GM12878 (cell line): ENCODE data around the gene ZG16B. TPM values are rescaled to one million over a fixed set of nuclear protein-coding genes. Genes with fewer than 3 reads are reported as not detected.

Source experiments
- ATAC-seq: fragments of 200-7000 bp; cut with Tn5 transposase; 3 replicates; pipeline ENCODE4 v1.9.1; 2020; ENCODE audit warnings: mild to moderate bottlenecking, moderate library complexity
- BruUV-seq: library from RNA; stranded (reverse); fragments of 400-500 nt; replicated peaks from 2 replicates; lab custom pipeline; 2021; lab: Mats Ljungman, UMichigan
- CTCF ChIA-PET: fragments of 300-600 bp; sonication (Branson Sonifier 250); formaldehyde crosslinking; extraction: SDS; loops from one replicate; lab custom pipeline; 2021; ENCODE audit warnings: inconsistent platforms; lab: Yijun Ruan, JAX
- POLR2A ChIA-PET: fragments of 350-600 bp; formaldehyde crosslinking; extraction: SDS; loops from one replicate; lab custom pipeline; 2021; ENCODE audit warnings: inconsistent platforms; lab: Charles Lee
- RAD21 ChIA-PET: fragments of 300-600 bp; sonication (Branson Sonifier 250); formaldehyde crosslinking; loops from one replicate; lab custom pipeline; 2023; ENCODE audit warnings: antibody characterized with exemption; ENCODE audit not compliant: unreplicated experiment; lab: Charles Lee
- SMC1A ChIA-PET: fragments of 300-600 bp; sonication (Branson Sonifier 250); formaldehyde crosslinking; loops from one replicate; lab custom pipeline; 2023; ENCODE audit not compliant: unreplicated experiment, uncharacterized antibody; lab: Charles Lee
- DNase-seq: peaks from one replicate; pipeline ENCODE4 v3.0.0-alpha.2; 2011; ENCODE audit warnings: low read depth, low spot score
- FAIRE-seq: peaks from 3 replicates; lab custom pipeline; 2011; peaks lifted over from hg19 to GRCh38; lab: Jason Lieb, UNC
- H2AFZ ChIP-seq: 2 replicates; pipeline ENCODE4 v1.6.0; 2011; ENCODE audit warnings: low read depth, low read length, control low read depth; ENCODE audit not compliant: control insufficient read depth
- H3K27ac ChIP-seq: 2 replicates; pipeline ENCODE4 v1.5.1; 2011; ENCODE audit warnings: control low read depth; ENCODE audit not compliant: control insufficient read depth, insufficient read depth
- H3K27me3 ChIP-seq, 2 experiments: replicated peaks in 1 of 2; 2 replicates each; pipeline versions ENCODE4 v1.6.0 to v1.6.1; 2011; ENCODE audit warnings: low read length in 1 of 2; ENCODE audit not compliant: control insufficient read depth in 2 of 2, insufficient read depth in 2 of 2
- H3K36me3 ChIP-seq, 2 experiments: 2 replicates each; pipeline ENCODE4 v1.5.1; 2011; ENCODE audit warnings: low read length in 1 of 2; ENCODE audit not compliant: control insufficient read depth in 2 of 2, insufficient read depth in 2 of 2
- H3K4me1 ChIP-seq: 2 replicates; pipeline ENCODE4 v1.6.1; 2011; ENCODE audit warnings: mild to moderate bottlenecking, low read length, moderate library complexity, mixed read lengths; ENCODE audit not compliant: control insufficient read depth, insufficient read depth
- H3K4me2 ChIP-seq: 2 replicates; pipeline ENCODE4 v1.6.0; 2011; ENCODE audit warnings: control low read depth; ENCODE audit not compliant: control insufficient read depth, insufficient read depth
- H3K4me3 ChIP-seq: fragments of 200-600 bp; sonication (generic); 2 replicates; pipeline ENCODE4 v1.5.1; 2016
- H3K79me2 ChIP-seq: 2 replicates; pipeline ENCODE4 v1.6.0; 2011; ENCODE audit warnings: low read length; ENCODE audit not compliant: control insufficient read depth, insufficient read depth
- H3K9ac ChIP-seq: 2 replicates; pipeline ENCODE4 v1.8.0; 2011; ENCODE audit warnings: low read length, control low read depth, mixed read lengths; ENCODE audit not compliant: control insufficient read depth, insufficient read depth
- H3K9me3 ChIP-seq: replicated peaks from 3 replicates; pipeline ENCODE4 v1.5.1; 2011; ENCODE audit warnings: mild to moderate bottlenecking, low read length; ENCODE audit not compliant: control insufficient read depth, insufficient read depth
- H4K20me1 ChIP-seq: 2 replicates; pipeline ENCODE4 v1.6.0; 2011; ENCODE audit not compliant: control insufficient read depth, insufficient read depth
- JUNB ChIP-seq: IDR thresholded peaks from 2 replicates; pipeline ENCODE4 v1.6.1; 2016; ENCODE audit warnings: antibody characterized with exemption, mild to moderate bottlenecking
- MYB ChIP-seq: fragments of 150-350 bp; IDR thresholded peaks from 2 replicates; pipeline ENCODE4 v1.6.1; 2014; ENCODE audit warnings: mild to moderate bottlenecking, low read depth, low read length, borderline replicate concordance
- PAX5 ChIP-seq: IDR thresholded peaks from 2 replicates; pipeline ENCODE4 v1.6.1; 2011; ENCODE audit warnings: low read depth, low read length, borderline replicate concordance
- SMAD1 ChIP-seq: fragments of 450-650 bp; IDR thresholded peaks from 2 replicates; pipeline ENCODE4 v1.6.1; 2018; ENCODE audit warnings: mild to moderate bottlenecking, low read depth; ENCODE audit not compliant: partially characterized antibody
- ZNF24 ChIP-seq: fragments of 450-650 bp; IDR thresholded peaks from 2 replicates; pipeline ENCODE4 v1.6.1; 2017; ENCODE audit warnings: antibody characterized with exemption, mild to moderate bottlenecking
- WGBS: methylation state at CpG from one replicate; pipeline ENCODE4 v1.1.6; 2016; ENCODE audit warnings: low lambda C conversion rate; ENCODE audit not compliant: insufficient replicate concordance, insufficient coverage; ENCODE audit errors: missing lambda C conversion rate; 5-methylcytosine and 5-hydroxymethylcytosine counted together
- in situ Hi-C: fragments of 300-500 bp; cut with MboI; formaldehyde crosslinking; loops from 9 replicates; pipeline ENCODE4 v1.14.3; 2018; ENCODE audit warnings: mixed read lengths
- intact Hi-C: fragments of 100-400 bp; cut with micrococcal nuclease; formaldehyde crosslinking; loops from one replicate; pipeline ENCODE4 v1.14.2; 2022; ENCODE audit not compliant: unreplicated experiment
- polyA plus RNA-seq, 11 experiments: library from polyadenylated mRNA; depleted of rRNA in 4 of 11; unstranded in 6 of 11; stranded (reverse) in 5 of 11; fragments of >200 nt; fragmentation: Nextera tagmentation in 4 of 11; fragmentation: Illumina TruSeq in 1 of 11; extraction: Ambion mirVana in 4 of 11; extraction: Trizol in 1 of 11; gene quantifications; 1 replicate in 1 of 11; 2 replicates in 10 of 11; pipeline versions ENCODE4 v1.2.1 to v1.2.3, GENCODE V29; 2011 to 2016; ENCODE audit warnings: inconsistent platforms in 2 of 11, missing spikeins in 2 of 11, low read depth in 1 of 11
- total RNA-seq, 4 experiments: library from RNA; depleted of rRNA in 3 of 4; stranded (reverse); fragments of >200 nt in 3 of 4; fragmentation: Illumina TruSeq in 1 of 4; extraction: Trizol in 1 of 4; gene quantifications; 2 replicates each; pipeline versions ENCODE4 v1.2.1 to v1.2.3, GENCODE V29; 2013 to 2021
- TF ChIP-seq, protein P1 (sequence below): IDR thresholded peaks from 2 replicates; pipeline ENCODE4 v1.6.1; 2012; ENCODE audit warnings: low read depth, low read length, improper control_type of control experiment
- TF ChIP-seq, protein P2 (sequence below): fragments of 450-650 bp; conservative IDR thresholded peaks from 2 replicates; pipeline ENCODE4 v1.6.1; 2017; ENCODE audit warnings: mild to moderate bottlenecking, moderate library complexity
- TF ChIP-seq, protein P3 (sequence below): IDR thresholded peaks from 2 replicates; pipeline ENCODE4 v1.6.1; 2011; ENCODE audit warnings: mild to moderate bottlenecking, low read depth, low read length, moderate library complexity; ENCODE audit not compliant: insufficient replicate concordance
- TF ChIP-seq, protein P4 (sequence below): IDR thresholded peaks from 2 replicates; pipeline ENCODE4 v1.6.1; 2012; ENCODE audit warnings: improper control_type of control experiment, low read depth, low read length; ENCODE audit not compliant: insufficient replicate concordance

The ZG16B gene
- total and polyA plus RNA-seq, 10 of the 15 experiments (the other 5 are each of a cell fraction or from before 2014, with no cell fraction given), result 1.00 to 11.6 (median 5.8) TPM

DNA sequence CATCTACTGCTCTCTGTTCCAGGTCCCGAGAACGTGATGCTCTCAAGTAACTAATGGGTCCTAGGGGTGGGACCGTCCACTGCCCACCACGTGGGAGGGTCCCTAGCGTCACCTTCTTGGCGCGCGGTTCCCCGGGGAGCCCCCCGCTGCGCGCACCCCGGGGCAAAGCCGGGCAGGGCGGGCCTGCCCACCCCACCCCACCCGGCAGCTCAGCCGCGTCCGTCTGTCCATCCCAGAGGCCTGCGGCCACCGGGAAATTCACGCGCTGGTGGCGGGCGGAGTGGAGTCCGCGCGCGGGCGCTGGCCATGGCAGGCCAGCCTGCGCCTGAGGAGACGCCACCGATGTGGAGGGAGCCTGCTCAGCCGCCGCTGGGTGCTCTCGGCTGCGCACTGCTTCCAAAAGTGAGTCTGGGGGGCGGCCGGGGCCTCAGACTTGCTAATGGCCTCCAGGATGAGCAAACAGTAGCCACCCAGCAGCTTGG is 31.3 kb upstream of the ZG16B start:
- no TSS peak for BruUV-seq
- no peak overlapping the region for H3K4me2 ChIP-seq
- no peak overlapping the region for H3K4me3 ChIP-seq
- in situ Hi-C loops, result no loop called here
- CTCF ChIA-PET, result no interaction called here
- H3K9me3 ChIP-seq, result no peaks in the 10 kb centered on the region
- TF ChIP-seq, protein P1, sequence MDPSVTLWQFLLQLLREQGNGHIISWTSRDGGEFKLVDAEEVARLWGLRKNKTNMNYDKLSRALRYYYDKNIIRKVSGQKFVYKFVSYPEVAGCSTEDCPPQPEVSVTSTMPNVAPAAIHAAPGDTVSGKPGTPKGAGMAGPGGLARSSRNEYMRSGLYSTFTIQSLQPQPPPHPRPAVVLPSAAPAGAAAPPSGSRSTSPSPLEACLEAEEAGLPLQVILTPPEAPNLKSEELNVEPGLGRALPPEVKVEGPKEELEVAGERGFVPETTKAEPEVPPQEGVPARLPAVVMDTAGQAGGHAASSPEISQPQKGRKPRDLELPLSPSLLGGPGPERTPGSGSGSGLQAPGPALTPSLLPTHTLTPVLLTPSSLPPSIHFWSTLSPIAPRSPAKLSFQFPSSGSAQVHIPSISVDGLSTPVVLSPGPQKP, result no peak
- TF ChIP-seq, protein P2, sequence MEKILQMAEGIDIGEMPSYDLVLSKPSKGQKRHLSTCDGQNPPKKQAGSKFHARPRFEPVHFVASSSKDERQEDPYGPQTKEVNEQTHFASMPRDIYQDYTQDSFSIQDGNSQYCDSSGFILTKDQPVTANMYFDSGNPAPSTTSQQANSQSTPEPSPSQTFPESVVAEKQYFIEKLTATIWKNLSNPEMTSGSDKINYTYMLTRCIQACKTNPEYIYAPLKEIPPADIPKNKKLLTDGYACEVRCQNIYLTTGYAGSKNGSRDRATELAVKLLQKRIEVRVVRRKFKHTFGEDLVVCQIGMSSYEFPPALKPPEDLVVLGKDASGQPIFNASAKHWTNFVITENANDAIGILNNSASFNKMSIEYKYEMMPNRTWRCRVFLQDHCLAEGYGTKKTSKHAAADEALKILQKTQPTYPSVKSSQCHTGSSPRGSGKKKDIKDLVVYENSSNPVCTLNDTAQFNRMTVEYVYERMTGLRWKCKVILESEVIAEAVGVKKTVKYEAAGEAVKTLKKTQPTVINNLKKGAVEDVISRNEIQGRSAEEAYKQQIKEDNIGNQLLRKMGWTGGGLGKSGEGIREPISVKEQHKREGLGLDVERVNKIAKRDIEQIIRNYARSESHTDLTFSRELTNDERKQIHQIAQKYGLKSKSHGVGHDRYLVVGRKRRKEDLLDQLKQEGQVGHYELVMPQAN, result no peak
- no peak for TF ChIP-seq JUNB
- no peak for TF ChIP-seq MYB
- no peak for TF ChIP-seq SMAD1
- no peak for TF ChIP-seq ZNF24
- TF ChIP-seq, protein P3, sequence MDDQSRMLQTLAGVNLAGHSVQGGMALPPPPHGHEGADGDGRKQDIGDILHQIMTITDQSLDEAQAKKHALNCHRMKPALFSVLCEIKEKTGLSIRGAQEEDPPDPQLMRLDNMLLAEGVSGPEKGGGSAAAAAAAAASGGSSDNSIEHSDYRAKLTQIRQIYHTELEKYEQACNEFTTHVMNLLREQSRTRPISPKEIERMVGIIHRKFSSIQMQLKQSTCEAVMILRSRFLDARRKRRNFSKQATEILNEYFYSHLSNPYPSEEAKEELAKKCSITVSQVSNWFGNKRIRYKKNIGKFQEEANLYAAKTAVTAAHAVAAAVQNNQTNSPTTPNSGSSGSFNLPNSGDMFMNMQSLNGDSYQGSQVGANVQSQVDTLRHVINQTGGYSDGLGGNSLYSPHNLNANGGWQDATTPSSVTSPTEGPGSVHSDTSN, result no peak
- no peak for TF ChIP-seq PAX5
- TF ChIP-seq, protein P4, sequence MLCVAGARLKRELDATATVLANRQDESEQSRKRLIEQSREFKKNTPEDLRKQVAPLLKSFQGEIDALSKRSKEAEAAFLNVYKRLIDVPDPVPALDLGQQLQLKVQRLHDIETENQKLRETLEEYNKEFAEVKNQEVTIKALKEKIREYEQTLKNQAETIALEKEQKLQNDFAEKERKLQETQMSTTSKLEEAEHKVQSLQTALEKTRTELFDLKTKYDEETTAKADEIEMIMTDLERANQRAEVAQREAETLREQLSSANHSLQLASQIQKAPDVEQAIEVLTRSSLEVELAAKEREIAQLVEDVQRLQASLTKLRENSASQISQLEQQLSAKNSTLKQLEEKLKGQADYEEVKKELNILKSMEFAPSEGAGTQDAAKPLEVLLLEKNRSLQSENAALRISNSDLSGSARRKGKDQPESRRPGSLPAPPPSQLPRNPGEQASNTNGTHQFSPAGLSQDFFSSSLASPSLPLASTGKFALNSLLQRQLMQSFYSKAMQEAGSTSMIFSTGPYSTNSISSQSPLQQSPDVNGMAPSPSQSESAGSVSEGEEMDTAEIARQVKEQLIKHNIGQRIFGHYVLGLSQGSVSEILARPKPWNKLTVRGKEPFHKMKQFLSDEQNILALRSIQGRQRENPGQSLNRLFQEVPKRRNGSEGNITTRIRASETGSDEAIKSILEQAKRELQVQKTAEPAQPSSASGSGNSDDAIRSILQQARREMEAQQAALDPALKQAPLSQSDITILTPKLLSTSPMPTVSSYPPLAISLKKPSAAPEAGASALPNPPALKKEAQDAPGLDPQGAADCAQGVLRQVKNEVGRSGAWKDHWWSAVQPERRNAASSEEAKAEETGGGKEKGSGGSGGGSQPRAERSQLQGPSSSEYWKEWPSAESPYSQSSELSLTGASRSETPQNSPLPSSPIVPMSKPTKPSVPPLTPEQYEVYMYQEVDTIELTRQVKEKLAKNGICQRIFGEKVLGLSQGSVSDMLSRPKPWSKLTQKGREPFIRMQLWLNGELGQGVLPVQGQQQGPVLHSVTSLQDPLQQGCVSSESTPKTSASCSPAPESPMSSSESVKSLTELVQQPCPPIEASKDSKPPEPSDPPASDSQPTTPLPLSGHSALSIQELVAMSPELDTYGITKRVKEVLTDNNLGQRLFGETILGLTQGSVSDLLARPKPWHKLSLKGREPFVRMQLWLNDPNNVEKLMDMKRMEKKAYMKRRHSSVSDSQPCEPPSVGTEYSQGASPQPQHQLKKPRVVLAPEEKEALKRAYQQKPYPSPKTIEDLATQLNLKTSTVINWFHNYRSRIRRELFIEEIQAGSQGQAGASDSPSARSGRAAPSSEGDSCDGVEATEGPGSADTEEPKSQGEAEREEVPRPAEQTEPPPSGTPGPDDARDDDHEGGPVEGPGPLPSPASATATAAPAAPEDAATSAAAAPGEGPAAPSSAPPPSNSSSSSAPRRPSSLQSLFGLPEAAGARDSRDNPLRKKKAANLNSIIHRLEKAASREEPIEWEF, result no peak
- TF ChIP-seq, all 136 proteins: peak for 0
- no peak for ATAC-seq
- ChIA-PET POLR2A (no interaction called here), RAD21 (no interaction called here), SMC1A (no interaction called here)
- H4K20me1 ChIP-seq, result no peaks in the 10 kb centered on the region
- H2AFZ ChIP-seq, result no peak overlapping the region
- H3K79me2 ChIP-seq, result no peaks in the 10 kb centered on the region
- H3K27ac ChIP-seq, result no peak overlapping the region
- no peaks in the 10 kb centered on the region for H3K4me1 ChIP-seq
- WGBS, result 83% methylated on average over 30 of the region's 39 CpGs
- intact Hi-C loops, result no loop called here
- DNase-seq, result no peak
- FAIRE-seq, result no peak
- H3K27me3 ChIP-seq, result peaks cover 0 to 2% of the 10 kb centered on the region in 2 experiments; a peak in 2 of 4 replicates
- H3K9ac ChIP-seq, result no peak overlapping the region
- no peaks in the 10 kb centered on the region for H3K36me3 ChIP-seq
